ENCODE results near the gene TMEM61. TPM values are rescaled to one million over a fixed set of nuclear protein-coding genes. Genes with fewer than 3 reads are reported as not detected.
A peak's percentile ranks its signal among the peaks of the same experiment; 100 is the strongest.

The TMEM61 gene
- total RNA-seq, 1 donor from 2014 or later, result not detected

- DNase-seq (ENCODE audit: low spot score), result peak; percentile 64
These were observed 3.9 kb downstream of the TMEM61 start for GRCh38 chr1:54984131-54984842.

GRCh38 chr1:54985556-54985955 lies 5.1 kb downstream of the TMEM61 start:
- peak; percentile 30 for DNase-seq (ENCODE audit: low spot score)

GRCh38 chr1:54986025-54986424 lies 5.6 kb downstream of the TMEM61 start:
- DNase-seq (ENCODE audit: low spot score), result peak; percentile 73

GRCh38 chr1:54986533-54986932 lies 6.1 kb downstream of the TMEM61 start:
- no peak for DNase-seq (ENCODE audit: low spot score)

- DNase-seq (ENCODE audit: low spot score), result no peak
These were observed 7.0 kb downstream of the TMEM61 start for GRCh38 chr1:54987427-54987826.

GRCh38 chr1:54987919-54988705 lies 7.7 kb downstream of the TMEM61 start:
- no peak for DNase-seq (ENCODE audit: low spot score)

GRCh38 chr1:54988975-54989374 lies 8.5 kb downstream of the TMEM61 start:
- DNase-seq (ENCODE audit: low spot score), result no peak

GRCh38 chr1:54989473-54989872 lies 9.0 kb downstream of the TMEM61 start:
- no peak for DNase-seq (ENCODE audit: low spot score)

GRCh38 chr1:54989968-54990810 lies 9.8 kb downstream of the TMEM61 start:
- DNase-seq (ENCODE audit: low spot score), result no peak

GRCh38 chr1:54990916-54991315 lies 10.5 kb downstream of the TMEM61 start:
- no peak for DNase-seq (ENCODE audit: low spot score)

GRCh38 chr1:54991939-54992338 lies 11.5 kb downstream of the TMEM61 start:
- no peak for DNase-seq (ENCODE audit: low spot score)

GRCh38 chr1:54993140-54993539 lies 12.7 kb downstream of the TMEM61 start:
- no peak for DNase-seq (ENCODE audit: low spot score)

- DNase-seq (ENCODE audit: low spot score), result no peak
These were observed 14.0 kb downstream of the TMEM61 start for GRCh38 chr1:54994355-54994990.

GRCh38 chr1:54995013-54995760 lies 14.8 kb downstream of the TMEM61 start:
- DNase-seq (ENCODE audit: low spot score), result no peak

GRCh38 chr1:54995835-54996234 lies 15.4 kb downstream of the TMEM61 start:
- DNase-seq (ENCODE audit: low spot score), result no peak

GRCh38 chr1:54996359-54996868 lies 16.0 kb downstream of the TMEM61 start:
- no peak for DNase-seq (ENCODE audit: low spot score)

- no peak for DNase-seq (ENCODE audit: low spot score)
These were observed 16.7 kb downstream of the TMEM61 start for GRCh38 chr1:54996869-54997710.

GRCh38 chr1:54997711-54997986 lies 17.2 kb downstream of the TMEM61 start:
- no peak for DNase-seq (ENCODE audit: low spot score)

- no peak for DNase-seq (ENCODE audit: low spot score)
These were observed 17.7 kb downstream of the TMEM61 start for GRCh38 chr1:54998100-54998499.

- DNase-seq (ENCODE audit: low spot score), result no peak
These were observed 18.2 kb downstream of the TMEM61 start, which contains the start of gene BSND for GRCh38 chr1:54998677-54999076. Gene BSND (plus strand): TSS chr1:54998933. CDS start chr1:54999187, 254 bp downstream.

All from mesenteric fat pad (tissue), 1 donor.